Naive B cell (primary cell): ENCODE data around the gene EIF2B4. TPM values are rescaled to one million over a fixed set of nuclear protein-coding genes. Genes with fewer than 3 reads are reported as not detected.
"Not testable (repeated sequence)": the region's sequence is repeated elsewhere in the genome, so short reads cannot be mapped to it uniquely, and the experiment has no call there.

Source experiments
- ATAC-seq, 2 donors: fragments of 150-1000 bp; cut with Tn5 transposase; 2 replicates each; pipeline ENCODE4 v1.10.0; 2021; ENCODE audit warnings: low read depth in 2 of 2, mild to moderate bottlenecking in 2 of 2, moderate library complexity in 2 of 2
- DNase-seq: peaks from one replicate; pipeline ENCODE4 v3.0.0; 2022
- H3K27ac Mint-ChIP-seq, 6 donors: one replicate each; pipeline ENCODE4 v1.8.0; 2020 to 2022; ENCODE audit warnings: mild to moderate bottlenecking in 6 of 6, mixed read lengths in 6 of 6, moderate library complexity in 5 of 6, inconsistent platforms in 2 of 6
- H3K27me3 Mint-ChIP-seq, 3 donors: one replicate each; pipeline ENCODE4 v1.8.0; 2021 to 2022; ENCODE audit warnings: mixed read lengths in 3 of 3, mild to moderate bottlenecking in 1 of 3
- H3K36me3 Mint-ChIP-seq, 2 donors: one replicate each; pipeline ENCODE4 v1.8.0; 2020 to 2022; ENCODE audit warnings: mixed read lengths in 2 of 2, inconsistent platforms in 1 of 2, mild to moderate bottlenecking in 1 of 2
- H3K4me1 Mint-ChIP-seq, 3 donors: one replicate each; pipeline ENCODE4 v1.8.0; 2020 to 2022; ENCODE audit warnings: mixed read lengths in 3 of 3, inconsistent platforms in 1 of 3, mild to moderate bottlenecking in 1 of 3, moderate library complexity in 1 of 3
- H3K4me3 Mint-ChIP-seq, 8 donors: one replicate each; pipeline ENCODE4 v1.8.0; 2020 to 2022; ENCODE audit warnings: mild to moderate bottlenecking in 8 of 8, mixed read lengths in 8 of 8, moderate library complexity in 8 of 8, inconsistent platforms in 2 of 8
- H3K9me3 Mint-ChIP-seq, 7 donors: one replicate each; pipeline ENCODE4 v1.8.0; 2020 to 2022; ENCODE audit warnings: mixed read lengths in 7 of 7, mild to moderate bottlenecking in 5 of 7, inconsistent platforms in 2 of 7, moderate library complexity in 1 of 7
- polyA plus RNA-seq, 6 donors: library from polyadenylated mRNA; unstranded; fragments of 300-500 nt; fragmentation: Illumina TruSeq; gene quantifications; one replicate each; pipeline ENCODE4 v1.2.3, GENCODE V29; 2021; ENCODE audit warnings: low read depth in 6 of 6

EIF2B4 gene
- polyA plus RNA-seq, 6 donors from 2014 or later, result 16.3 to 38.9 (median 30.3) TPM

DNA sequence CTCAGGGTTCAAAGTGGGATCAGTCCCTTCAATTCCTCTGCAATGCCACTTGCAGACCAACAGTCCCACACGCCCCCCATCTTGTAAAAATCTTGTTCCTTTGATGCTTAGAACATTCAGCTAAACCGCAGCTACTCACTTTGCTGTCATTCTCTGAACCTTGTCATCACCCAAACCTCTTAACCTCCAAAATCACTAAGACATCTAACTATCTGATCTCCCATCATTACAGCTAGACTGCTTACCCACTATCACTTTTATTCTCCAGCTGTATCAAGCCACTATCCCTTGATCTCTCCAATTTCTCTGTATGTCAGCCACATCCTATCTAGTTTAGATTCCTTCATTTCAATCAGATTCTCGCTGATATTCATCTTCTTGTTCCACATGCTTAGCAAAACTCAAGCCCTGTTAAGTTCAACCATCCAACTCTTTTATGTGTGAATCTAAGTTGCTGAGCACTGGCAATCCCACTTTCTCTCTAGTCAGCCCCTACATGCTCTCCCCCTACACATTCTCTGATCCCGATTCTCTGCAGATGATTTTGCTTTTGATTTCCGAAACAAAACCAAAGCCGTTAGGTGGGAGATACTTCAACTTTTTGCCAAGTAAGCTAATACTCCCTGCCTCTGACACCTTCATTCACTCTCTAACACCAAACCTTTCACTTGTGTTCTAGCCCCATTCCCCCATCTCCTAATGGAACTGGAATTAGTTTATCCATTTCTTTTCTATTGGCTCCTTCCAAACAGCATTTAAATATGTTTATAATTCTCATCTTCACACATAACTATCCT, 18.1 kb downstream of the EIF2B4 start:
- DNase-seq, result no peak
- H3K27ac Mint-ChIP-seq, result peak overlapping the region in 2 of 6 donors; percentile 29 to 62
- peaks cover 34 to 71% (median 54%) of the 10 kb centered on the region in 3 donors for H3K4me1 Mint-ChIP-seq
- H3K4me3 Mint-ChIP-seq, result peak overlapping the region in 2 of 8 donors; percentile 9 to 32
- peaks cover 7 to 10% of the 10 kb centered on the region in 2 donors for H3K36me3 Mint-ChIP-seq
- H3K9me3 Mint-ChIP-seq, result no peaks in the 10 kb centered on the region
- H3K27me3 Mint-ChIP-seq, result no peaks in the 10 kb centered on the region
- ATAC-seq, result no peak

DNA sequence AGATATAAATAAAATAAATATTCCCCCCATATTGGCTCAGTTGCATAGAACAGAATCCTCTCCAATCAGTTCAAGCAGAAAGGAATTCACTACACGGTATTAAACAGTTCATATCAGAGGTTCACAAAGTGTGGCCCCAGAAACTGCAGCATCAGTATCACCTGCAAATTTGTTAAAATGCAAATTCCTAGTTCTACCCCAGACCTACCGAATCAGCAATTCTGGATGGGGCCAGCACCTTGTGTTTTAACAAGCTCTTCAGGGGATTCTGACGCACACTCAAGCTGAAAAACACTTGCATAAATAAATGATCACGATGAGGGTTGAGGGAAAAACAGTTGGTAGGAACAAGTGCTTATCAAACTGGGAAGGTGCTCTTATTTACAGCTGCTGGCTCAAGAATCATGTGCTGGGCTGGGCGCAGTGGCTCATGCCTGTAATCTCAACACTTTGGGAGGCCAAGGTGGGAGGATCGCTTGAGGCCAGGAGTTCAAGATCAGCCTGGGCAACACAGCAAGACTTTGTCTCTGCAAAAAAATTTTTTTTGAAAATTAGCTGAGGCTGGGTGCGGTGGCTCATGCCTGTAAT, 19.9 kb downstream of the EIF2B4 start:
- peaks cover 0 to 10% of the 10 kb centered on the region in 2 donors for H3K36me3 Mint-ChIP-seq
- ATAC-seq (no peak), DNase-seq (no peak)
- H3K27ac Mint-ChIP-seq, result peak overlapping the region in 3 of 6 donors; percentile 33 to 88 (median 56)
- no peaks in the 10 kb centered on the region for H3K27me3 Mint-ChIP-seq
- H3K4me1 Mint-ChIP-seq, result peaks cover 35 to 57% (median 51%) of the 10 kb centered on the region in 3 donors
- no peak overlapping the region for H3K4me3 Mint-ChIP-seq
- no peaks in the 10 kb centered on the region for H3K9me3 Mint-ChIP-seq

DNA sequence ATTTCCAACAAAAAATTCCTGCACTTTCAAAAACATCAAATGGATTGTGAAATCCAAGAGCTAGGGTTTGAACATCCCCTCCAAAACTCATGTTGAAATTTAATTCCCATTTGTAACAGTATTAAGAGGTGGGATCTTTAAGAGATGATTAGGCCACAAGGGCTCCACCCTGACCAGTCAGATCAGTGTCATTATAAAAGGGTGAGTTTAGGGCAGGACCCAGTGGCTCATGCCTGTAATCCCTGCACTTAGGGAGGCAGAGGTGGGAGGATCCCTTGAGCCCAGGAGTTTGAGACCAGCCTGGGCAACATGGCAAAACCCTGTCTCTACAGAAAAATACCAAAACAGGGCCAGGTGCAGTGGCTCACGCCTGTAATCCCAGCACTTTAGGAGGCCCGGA, 22.5 kb downstream of the EIF2B4 start:
- Mint-ChIP-seq H3K9me3 (no peaks in the 10 kb centered on the region), H3K4me3 (no peak overlapping the region), H3K27ac (no peak overlapping the region), H3K4me1 (peaks cover 32 to 45% (median 43%) of the 10 kb centered on the region in 3 donors), H3K36me3 (peaks cover 0 to 10% of the 10 kb centered on the region in 2 donors), H3K27me3 (no peaks in the 10 kb centered on the region)
- no peak for DNase-seq
- ATAC-seq, result no peak

DNA sequence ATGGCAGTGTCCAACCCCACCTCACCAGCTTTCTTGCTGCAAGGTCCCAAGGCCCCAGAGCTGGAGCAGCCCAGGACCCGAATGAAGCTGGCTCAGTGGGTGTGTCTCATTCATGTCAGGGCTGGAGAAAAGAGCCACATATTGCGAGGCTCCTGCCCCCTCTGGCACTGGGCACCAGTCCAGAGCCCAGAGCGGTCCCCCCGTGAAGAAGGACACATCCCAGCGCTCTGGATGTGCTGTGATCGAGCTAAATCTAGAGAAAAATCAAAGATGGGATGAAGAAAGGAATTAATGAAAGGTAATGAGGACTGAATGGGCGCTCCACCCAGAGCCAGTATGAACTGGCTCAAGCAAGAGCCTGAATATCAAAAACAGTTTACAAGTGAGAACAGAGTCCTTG, 34.0 kb downstream of the EIF2B4 start:
- DNase-seq (no peak), ATAC-seq (no peak)
- Mint-ChIP-seq H3K4me3 (no peak overlapping the region), H3K27me3 (no peaks in the 10 kb centered on the region), H3K4me1 (peaks cover 0 to 4% (median 0%) of the 10 kb centered on the region in 3 donors), H3K36me3 (peaks cover 24 to 47% of the 10 kb centered on the region in 2 donors), H3K9me3 (no peaks in the 10 kb centered on the region), H3K27ac (no peak overlapping the region)

- Mint-ChIP-seq H3K4me3 (no peak overlapping the region), H3K27ac (peak overlapping the region in 1 of 6 donors; percentile 49), H3K27me3 (no peaks in the 10 kb centered on the region)
Measured at GRCh38 chr2:27335311-27335710, 34.8 kb downstream of the EIF2B4 start.

GRCh38 chr2:27324720-27325119, 45.4 kb downstream of the EIF2B4 start:
- peak overlapping the region; percentile 27 to 100 (median 72) for H3K4me3 Mint-ChIP-seq
- ATAC-seq (no peak), DNase-seq (no peak)
- H3K9me3 Mint-ChIP-seq, result no peaks in the 10 kb centered on the region
- H3K4me1 Mint-ChIP-seq, result peaks cover 20 to 22% (median 21%) of the 10 kb centered on the region in 3 donors
- peaks cover 20 to 22% of the 10 kb centered on the region in 2 donors for H3K36me3 Mint-ChIP-seq
- no peaks in the 10 kb centered on the region for H3K27me3 Mint-ChIP-seq
- peak overlapping the region in 3 of 6 donors; percentile 56 to 99 (median 83) for H3K27ac Mint-ChIP-seq

More at GRCh38 chr2:27335311-27335710, 34.8 kb downstream of the EIF2B4 start:
- DNase-seq, result no peak
- H3K9me3 Mint-ChIP-seq, result no peaks in the 10 kb centered on the region
- peaks cover 24 to 39% of the 10 kb centered on the region in 2 donors for H3K36me3 Mint-ChIP-seq
- peaks cover 0 to 4% (median 0%) of the 10 kb centered on the region in 3 donors for H3K4me1 Mint-ChIP-seq
- no peak for ATAC-seq

GRCh38 chr2:27323596-27324285, 46.4 kb downstream of the EIF2B4 start:
- H3K9me3 Mint-ChIP-seq, result no peaks in the 10 kb centered on the region
- no peak for ATAC-seq
- H3K4me3 Mint-ChIP-seq, result peak overlapping the region; percentile 92 to 100 (median 98)
- no peaks in the 10 kb centered on the region for H3K27me3 Mint-ChIP-seq
- H3K36me3 Mint-ChIP-seq, result peaks cover 20 to 22% of the 10 kb centered on the region in 2 donors
- peak overlapping the region; percentile 97 to 100 (median 99) for H3K27ac Mint-ChIP-seq
- peaks cover 20 to 22% (median 21%) of the 10 kb centered on the region in 3 donors for H3K4me1 Mint-ChIP-seq
- DNase-seq, result no peak

DNA sequence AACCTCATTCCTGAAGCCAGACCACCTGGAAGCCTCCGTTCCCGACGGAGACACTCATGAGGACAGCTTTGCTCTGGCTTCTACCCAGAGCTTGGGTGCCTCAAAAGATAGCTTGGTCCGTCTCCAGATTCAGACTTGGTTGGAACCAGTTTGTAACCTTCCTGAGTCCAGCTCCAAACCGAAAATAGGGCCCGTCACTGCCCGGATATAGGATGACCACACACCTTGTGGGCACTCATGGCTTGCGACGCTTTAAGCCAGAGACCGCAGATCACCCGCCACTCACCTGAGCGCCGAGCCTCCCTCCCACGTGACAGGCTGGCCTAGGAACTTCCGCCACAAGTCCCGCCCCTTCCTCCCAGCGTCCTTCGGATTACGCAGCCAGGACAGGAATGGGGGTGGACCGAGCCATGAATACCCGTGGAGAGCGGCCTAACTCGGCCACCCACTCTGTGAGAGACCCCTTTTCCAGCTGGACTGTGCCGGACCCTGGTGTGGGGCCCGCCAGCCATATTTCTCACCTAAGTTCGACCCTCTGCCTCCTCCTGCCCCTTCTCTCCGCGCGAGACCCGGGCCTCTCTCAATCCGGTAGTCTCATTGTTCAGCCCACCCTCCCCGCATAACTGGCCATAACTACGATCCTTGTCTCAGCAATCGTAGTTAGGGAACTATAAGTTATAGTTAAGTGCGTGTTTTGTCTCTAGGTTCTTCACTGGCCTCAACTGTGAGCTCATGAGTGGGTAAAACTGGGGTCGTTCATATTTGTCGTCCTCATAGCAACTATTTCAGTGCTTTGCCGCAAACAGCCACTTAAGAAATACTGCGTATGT, 47.2 kb downstream of the EIF2B4 start, which contains the start of gene MPV17:
TSS of gene MPV17 (minus strand) at position 332 of the 830 bp plus-strand sequence. CDS start 580 bp downstream, outside the sequence.
- no peaks in the 10 kb centered on the region for H3K9me3 Mint-ChIP-seq
- peaks cover 20 to 22% (median 21%) of the 10 kb centered on the region in 3 donors for H3K4me1 Mint-ChIP-seq
- peak; percentile 82 for DNase-seq
- H3K36me3 Mint-ChIP-seq, result peaks cover 15 to 20% of the 10 kb centered on the region in 2 donors
- peak within 1 kb of the TSS; percentile 97 to 100 (median 99) for H3K27ac Mint-ChIP-seq
- no peaks in the 10 kb centered on the region for H3K27me3 Mint-ChIP-seq
- peak; percentile 95 to 96 for ATAC-seq
- peak within 1 kb of the TSS; percentile 92 to 100 (median 98) for H3K4me3 Mint-ChIP-seq

- Mint-ChIP-seq H3K36me3 (peaks cover 13 to 20% of the 10 kb centered on the region in 2 donors), H3K4me3 (peak overlapping the region; percentile 92 to 100 (median 98)), H3K27ac (peak overlapping the region; percentile 97 to 100 (median 99)), H3K27me3 (no peaks in the 10 kb centered on the region), H3K4me1 (peaks cover 20 to 22% (median 21%) of the 10 kb centered on the region in 3 donors), H3K9me3 (no peaks in the 10 kb centered on the region)
- DNase-seq, result peak; percentile 31
- ATAC-seq, result peak; percentile 54 to 63
Measured at GRCh38 chr2:27322301-27322765, 47.8 kb downstream of the EIF2B4 start.

- no peak for DNase-seq
- H3K27me3 Mint-ChIP-seq, result no peaks in the 10 kb centered on the region
- H3K9me3 Mint-ChIP-seq, result no peaks in the 10 kb centered on the region
- peaks cover 6 to 7% of the 10 kb centered on the region in 2 donors for H3K36me3 Mint-ChIP-seq
- no peak for ATAC-seq
- peaks cover 18 to 22% (median 20%) of the 10 kb centered on the region in 3 donors for H3K4me1 Mint-ChIP-seq
- H3K4me3 Mint-ChIP-seq, result peak overlapping the region in 4 of 8 donors; percentile 16 to 98 (median 65)
- peak overlapping the region in 1 of 6 donors; percentile 99 for H3K27ac Mint-ChIP-seq
Measured at GRCh38 chr2:27320958-27321543, 49.1 kb downstream of the EIF2B4 start.

GRCh38 chr2:27319839-27320238, 50.3 kb downstream of the EIF2B4 start:
- H3K27me3 Mint-ChIP-seq, ATAC-seq, H3K36me3 Mint-ChIP-seq, H3K27ac Mint-ChIP-seq, DNase-seq, H3K4me3 Mint-ChIP-seq, H3K9me3 Mint-ChIP-seq: not testable (repeated sequence)
- peaks cover 20 to 22% (median 22%) of the 10 kb centered on the region in 3 donors for H3K4me1 Mint-ChIP-seq
